ENCODE results near the gene CYP51A1.

Gene CYP51A1

GRCh38 chr7:92141161-92141560, 6.9 kb upstream of the CYP51A1 start:
- ChIA-PET CTCF (no interaction called here), POLR2A (no interaction called here)
- no peak for TF ChIP-seq CTCF (IDR thresholded peaks at IDR 0.05; ENCODE audit: insufficient read depth, low read length, missing control alignments)
- no peak for DNase-seq (ENCODE audit: low read depth, low spot score)
- H3K4me3 ChIP-seq (ENCODE audit: low read depth, low read length), result no peak overlapping the region

GRCh38 chr7:92137557-92137956, 3.3 kb upstream of the CYP51A1 start:
- POLR2A ChIA-PET, result no interaction called here
- CTCF ChIA-PET, result no interaction called here
- TF ChIP-seq CTCF (IDR thresholded peaks at IDR 0.05; ENCODE audit: insufficient read depth, low read length, missing control alignments), result no peak
- DNase-seq (ENCODE audit: low read depth, low spot score), result no peak
- H3K4me3 ChIP-seq (ENCODE audit: low read depth, low read length), result no peak overlapping the region

GRCh38 chr7:92135052-92135889, 994 bp upstream of the CYP51A1 start:
- H3K4me3 ChIP-seq (ENCODE audit: low read depth, low read length), result peak overlapping the region; percentile 89
- no peak for TF ChIP-seq CTCF (IDR thresholded peaks at IDR 0.05; ENCODE audit: insufficient read depth, low read length, missing control alignments)
- ChIA-PET CTCF (interaction anchor here (0.7 to 3.3 kb wide), 6 partner anchors 9 to 312 kb away, joined by 3 to 23 read pairs (median 6); partner anchors contain the start of genes ANKIB1, GATAD1 and KRIT1), POLR2A (interaction anchor here (1.3 kb wide), 1 partner anchor 312 kb away, joined by 4 read pairs; the partner anchor contains the start of gene GATAD1)
- no peak for DNase-seq (ENCODE audit: low read depth, low spot score)

- ChIA-PET POLR2A (interaction anchor here (0.7 to 1.3 kb wide), 3 partner anchors 11 to 313 kb away, joined by 3 to 4 read pairs (median 3); partner anchors contain the start of gene GATAD1), CTCF (interaction anchor here (1.0 to 3.3 kb wide), 13 partner anchors 9 to 327 kb away, joined by 3 to 23 read pairs (median 4); partner anchors contain the start of gene GATAD1)
- TF ChIP-seq CTCF (IDR thresholded peaks at IDR 0.05; ENCODE audit: insufficient read depth, low read length, missing control alignments), result peak; percentile 83
- peak overlapping the region; percentile 89 for H3K4me3 ChIP-seq (ENCODE audit: low read depth, low read length)
- DNase-seq (ENCODE audit: low read depth, low spot score), result no peak
These were observed 473 bp downstream of the CYP51A1 start for GRCh38 chr7:92133737-92134270.

GRCh38 chr7:92133133-92133736, 1.0 kb downstream of the CYP51A1 start:
- POLR2A ChIA-PET, result interaction anchor here (0.6 kb wide), 1 partner anchor 36 kb away, joined by 3 read pairs; no protein-coding TSS in a partner anchor

More at GRCh38 chr7:92133133-92133736, 1.0 kb downstream of the CYP51A1 start:
- no peak for DNase-seq (ENCODE audit: low read depth, low spot score)
- no peak for TF ChIP-seq CTCF (IDR thresholded peaks at IDR 0.05; ENCODE audit: insufficient read depth, low read length, missing control alignments)
- peak overlapping the region; percentile 89 for H3K4me3 ChIP-seq (ENCODE audit: low read depth, low read length)
- CTCF ChIA-PET, result interaction anchor here (0.6 to 3.3 kb wide), 14 partner anchors 9 to 328 kb away, joined by 3 to 23 read pairs (median 4); partner anchors contain the start of gene GATAD1

All from AG04449 (cell line).